ENCODE results near the gene S100A1. TPM values are rescaled to one million over a fixed set of nuclear protein-coding genes. Genes with fewer than 3 reads are reported as not detected.
"Not testable (repeated sequence)": the region's sequence is repeated elsewhere in the genome, so short reads cannot be mapped to it uniquely, and the experiment has no call there.

The S100A1 gene
- polyA plus RNA-seq, 3 donors = 21.9 to 29.8 (median 23.3) TPM

DNA sequence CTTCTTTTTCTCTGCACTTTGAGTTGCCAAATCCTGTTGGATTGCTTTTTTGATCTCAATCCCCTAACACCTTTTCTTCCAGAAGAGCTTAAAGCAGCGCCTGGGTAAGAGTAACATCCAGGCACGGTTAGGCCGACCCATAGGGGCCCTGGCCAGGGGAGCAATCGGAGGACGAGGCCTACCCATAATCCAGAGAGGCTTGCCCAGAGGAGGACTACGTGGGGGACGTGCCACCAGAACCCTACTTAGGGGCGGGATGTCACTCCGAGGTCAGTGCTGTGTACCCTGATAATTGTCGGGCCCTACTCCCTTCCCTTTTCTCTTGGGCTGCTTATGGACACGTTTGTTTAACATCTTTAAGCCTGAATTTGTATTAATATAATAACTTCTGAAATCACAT is 13.9 kb downstream of the S100A1 start:
- DNase-seq (ENCODE audit: extremely low read depth in 1 of 11, low read depth in 9 of 11, low spot score in 4 of 11) = no peak

DNA sequence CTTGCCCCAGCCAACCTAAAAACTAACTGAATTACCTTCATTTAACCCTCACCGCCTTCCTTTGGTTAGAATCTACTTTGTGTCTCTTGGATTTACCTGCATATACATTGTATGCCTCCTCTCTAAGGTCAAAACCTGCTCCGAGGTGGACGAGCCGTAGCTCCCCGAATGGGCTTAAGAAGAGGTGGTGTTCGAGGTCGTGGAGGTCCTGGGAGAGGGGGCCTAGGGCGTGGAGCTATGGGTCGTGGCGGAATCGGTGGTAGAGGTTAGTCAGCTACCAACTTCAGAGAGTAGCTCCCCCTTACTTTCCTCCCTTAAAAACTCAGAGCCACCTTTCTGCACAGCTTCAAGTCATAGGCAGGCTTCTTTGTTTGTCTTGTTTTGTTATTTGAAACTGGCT is 14.9 kb downstream of the S100A1 start:
- DNase-seq (ENCODE audit: extremely low read depth in 1 of 11, low read depth in 9 of 11, low spot score in 4 of 11) = no peak

DNA sequence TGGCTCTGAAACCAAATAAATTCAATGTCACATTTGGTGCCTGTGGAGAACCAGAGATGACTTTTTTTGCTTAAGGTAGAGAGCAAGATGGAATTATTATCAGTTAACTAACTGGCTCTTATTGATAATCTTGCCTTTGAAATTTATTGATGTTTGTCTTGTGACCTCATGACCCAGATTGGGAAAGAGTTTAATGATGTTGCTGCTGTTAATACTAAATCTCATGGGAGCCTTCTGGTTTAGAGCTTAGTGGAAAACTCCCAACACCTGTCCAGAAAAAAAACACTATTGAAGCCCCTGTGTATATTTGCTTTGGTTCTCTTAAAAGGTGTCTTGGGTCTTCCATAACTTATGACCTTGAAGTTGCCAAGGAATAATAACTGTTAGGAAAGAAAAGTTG is 15.6 kb downstream of the S100A1 start:
- no peak for DNase-seq (ENCODE audit: extremely low read depth in 1 of 11, low read depth in 9 of 11, low spot score in 4 of 11)

DNA sequence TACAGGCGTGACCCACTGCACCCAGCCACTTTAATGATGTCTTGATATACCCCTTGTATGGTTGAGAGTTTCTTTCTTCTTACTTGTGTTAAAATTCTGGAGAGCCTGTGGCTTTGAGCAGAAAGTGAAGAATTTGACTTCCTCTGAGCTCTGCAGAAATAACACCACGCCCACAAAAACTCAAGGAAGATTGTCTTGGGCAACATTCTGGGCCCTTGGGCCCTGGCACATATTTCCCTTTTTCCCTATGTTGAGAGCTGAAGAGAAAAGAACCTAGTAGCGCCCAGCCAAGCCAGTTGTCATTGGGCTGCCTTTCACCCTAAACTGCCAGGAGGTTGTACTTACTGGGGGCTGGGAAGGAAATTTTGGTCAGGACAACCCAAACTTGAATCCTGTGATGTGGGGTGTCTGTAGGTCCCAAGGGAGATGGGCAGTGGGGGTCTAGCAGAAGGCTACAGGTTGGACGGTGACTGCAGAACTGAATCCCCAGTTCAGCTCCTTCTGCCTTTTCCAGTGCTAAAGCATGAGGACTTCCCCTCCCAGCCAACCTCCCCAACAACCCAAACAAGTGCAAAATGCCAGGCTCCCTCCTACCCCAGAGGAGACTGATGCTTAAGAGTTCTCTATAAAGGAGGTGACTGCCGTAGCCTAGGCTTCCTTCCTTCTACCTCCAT is 18.6 kb downstream of the S100A1 start:
- no peak for DNase-seq (ENCODE audit: extremely low read depth in 1 of 11, low read depth in 9 of 11, low spot score in 4 of 11)

DNA sequence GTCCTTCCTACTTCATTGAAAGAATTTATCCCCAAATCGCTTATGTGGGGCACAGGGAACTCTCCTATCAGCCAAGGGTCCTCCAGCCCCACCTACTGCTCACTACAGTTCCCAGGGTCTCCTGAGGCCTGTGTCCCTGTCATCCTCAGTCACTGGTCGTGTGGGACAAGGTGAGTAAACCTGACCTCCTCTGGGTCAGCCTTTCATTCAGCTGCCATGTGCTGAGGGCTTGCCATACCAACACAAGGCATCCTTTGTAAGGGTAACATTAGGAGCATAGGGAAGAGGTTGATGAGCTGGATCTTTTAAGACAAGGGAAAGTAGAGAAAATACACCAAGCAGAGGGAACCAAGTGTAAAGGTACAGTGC is 19.1 kb downstream of the S100A1 start:
- DNase-seq (ENCODE audit: extremely low read depth in 1 of 11, low read depth in 9 of 11, low spot score in 4 of 11) = no peak

DNA sequence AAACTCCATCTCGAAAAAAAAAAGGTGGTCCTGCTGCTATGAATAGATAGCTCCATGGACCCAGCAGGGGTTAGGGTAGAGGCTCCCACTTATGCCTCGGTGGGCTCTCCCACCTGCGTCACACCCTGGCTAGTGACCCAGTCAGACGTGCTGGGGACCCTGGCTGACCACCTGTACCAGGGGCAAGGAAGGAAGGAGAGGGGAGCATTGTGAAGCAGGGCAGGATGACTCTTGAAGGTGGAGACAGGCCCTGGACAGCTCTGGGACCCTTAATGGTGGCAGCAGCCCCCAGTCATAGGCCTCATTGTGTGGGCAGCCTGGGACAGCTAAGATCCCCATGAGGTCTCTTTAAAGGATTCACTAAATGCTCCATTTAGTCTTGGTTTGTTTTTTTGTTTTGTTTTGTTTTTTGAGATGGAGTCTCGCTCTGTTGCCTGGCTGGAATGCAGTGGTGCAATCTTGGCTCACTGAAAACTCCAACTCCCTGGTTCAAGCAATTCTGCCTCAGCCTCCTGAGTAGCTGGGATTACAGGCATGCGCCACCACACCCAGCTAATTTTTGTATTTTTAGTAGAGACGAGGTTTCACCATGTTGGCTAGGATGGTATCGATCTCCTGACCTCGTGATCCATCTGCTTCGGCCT is 19.9 kb downstream of the S100A1 start:
- no peak for DNase-seq (ENCODE audit: extremely low read depth in 1 of 11, low read depth in 9 of 11, low spot score in 4 of 11)

DNA sequence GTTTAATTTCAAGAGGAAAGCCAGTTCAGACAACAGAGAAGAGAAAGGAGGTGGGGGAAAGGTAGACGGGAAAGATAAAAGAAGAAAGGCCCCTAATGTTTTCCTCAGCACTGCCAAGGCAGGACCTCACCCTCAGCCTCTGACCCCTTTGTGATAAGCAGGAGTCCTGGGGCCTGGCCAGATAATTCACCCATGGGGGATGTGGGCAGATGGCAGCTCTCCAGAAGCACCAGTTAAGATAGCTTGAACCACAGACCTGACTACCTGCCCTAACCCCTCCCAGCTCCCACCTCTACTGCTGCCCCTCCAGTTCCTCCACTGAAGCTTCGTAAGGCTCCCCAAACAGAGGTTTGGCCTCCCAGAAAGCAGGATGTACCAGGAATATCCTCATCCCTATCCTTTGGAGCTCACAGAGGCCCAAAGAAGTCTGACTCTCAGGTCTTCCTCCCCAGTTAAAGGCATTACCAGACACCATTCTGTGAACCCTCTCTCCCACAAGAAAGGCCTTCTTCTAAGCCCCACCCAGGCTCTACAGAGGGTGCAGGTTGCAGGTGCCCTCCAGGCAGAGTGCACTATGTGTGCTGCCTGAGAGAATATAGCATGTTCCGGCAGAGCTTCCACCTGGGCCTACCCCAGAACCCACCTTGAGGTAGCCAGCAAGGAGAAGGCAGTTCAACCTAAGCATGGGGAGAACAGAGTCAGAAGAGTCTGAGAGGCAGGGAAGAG is 21.1 kb downstream of the S100A1 start:
- DNase-seq (ENCODE audit: extremely low read depth in 1 of 11, low read depth in 9 of 11, low spot score in 4 of 11) = no peak

DNA sequence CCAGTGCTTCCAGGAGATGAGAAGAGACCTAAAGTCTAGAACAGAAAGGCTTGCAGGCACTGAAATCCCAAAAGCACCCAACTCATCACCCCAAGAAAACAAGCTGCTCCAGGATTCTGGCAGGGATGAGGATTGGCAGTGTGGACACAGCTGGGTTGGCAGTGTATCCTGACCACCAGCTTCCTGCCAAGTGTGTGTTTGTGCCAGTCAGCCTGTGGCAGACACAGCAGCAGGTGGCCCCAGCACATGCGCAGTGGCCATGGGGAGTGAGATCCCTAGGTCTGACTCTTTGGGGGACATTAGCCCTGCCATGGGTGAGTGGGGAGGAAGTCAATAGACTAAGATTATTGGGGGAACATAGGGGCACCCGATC is 21.6 kb downstream of the S100A1 start:
- no peak for DNase-seq (ENCODE audit: extremely low read depth in 1 of 11, low read depth in 9 of 11, low spot score in 4 of 11)

DNA sequence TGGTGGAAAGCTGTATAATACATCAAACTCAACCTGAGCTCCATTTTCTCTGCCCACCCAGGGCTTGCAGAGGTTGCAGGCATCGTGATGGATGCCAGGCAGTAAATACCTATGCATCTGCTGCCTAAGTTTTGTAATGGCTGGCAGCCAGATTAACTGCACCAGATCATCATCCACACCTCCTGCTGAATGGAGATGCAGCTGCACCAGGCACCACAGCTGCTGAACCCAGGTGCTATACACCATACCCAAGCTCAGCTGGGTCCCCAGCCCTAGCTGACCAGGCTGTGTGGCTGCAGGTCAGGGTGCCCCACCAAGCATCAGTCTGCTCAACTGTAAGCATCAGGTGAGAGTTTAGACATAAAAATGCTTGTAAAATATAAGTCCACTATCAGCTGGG is 23.5 kb downstream of the S100A1 start:
- no peak for DNase-seq (ENCODE audit: extremely low read depth in 1 of 11, low read depth in 9 of 11, low spot score in 4 of 11)

DNA sequence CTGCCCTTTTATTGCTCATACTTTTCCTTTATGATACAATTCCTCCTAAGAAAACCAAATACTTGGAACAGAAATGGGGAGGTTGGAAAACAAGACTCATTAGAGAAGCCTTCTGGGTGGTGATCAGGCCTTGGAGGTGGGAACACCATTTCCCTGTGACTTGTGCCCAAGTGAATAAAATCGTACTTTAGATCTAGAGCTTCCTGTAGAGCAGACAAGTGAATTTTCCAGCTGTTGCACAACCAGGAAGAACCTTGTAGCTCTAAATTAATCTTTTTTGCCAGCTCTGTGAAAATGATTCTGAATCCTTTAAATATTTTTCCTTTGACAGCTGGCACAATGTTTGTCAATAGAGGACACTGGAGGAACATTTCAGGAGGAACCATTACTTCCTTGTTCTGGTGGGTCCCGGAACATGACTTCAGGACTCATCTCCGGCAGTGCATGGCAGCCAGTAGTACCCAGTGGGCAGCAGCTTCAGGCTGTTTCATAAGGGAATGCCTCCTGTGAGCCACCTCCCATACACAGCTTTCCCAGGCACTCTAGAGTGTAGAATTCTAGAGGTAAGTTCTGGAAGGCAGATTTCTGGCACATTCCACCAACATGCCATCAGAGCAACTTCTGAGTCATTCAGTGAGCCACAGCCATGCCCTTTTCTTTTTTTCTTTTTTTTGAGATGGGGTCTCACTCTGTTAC is 24.7 kb downstream of the S100A1 start:
- no peak for DNase-seq (ENCODE audit: extremely low read depth in 1 of 11, low read depth in 9 of 11, low spot score in 4 of 11)

DNA sequence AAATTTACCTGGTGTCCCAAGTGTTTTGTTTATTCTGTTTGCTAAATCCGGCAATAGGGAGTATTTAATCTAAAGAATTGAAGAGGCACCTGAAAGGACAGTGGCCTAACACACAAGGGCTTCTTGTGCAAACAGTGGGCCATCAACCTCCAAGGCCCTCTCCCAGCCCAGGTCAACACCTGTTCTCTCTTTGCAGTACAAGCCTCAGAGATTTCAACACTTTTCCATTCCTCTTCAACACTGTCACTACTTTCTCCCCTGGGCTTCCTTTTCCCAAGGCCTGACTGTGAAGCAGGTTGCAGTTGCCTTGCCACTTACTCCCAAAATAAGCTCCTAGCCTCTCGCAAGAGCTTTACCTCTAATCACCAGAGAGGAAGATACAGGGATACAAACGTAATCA is 27.1 kb downstream of the S100A1 start:
- no peak for DNase-seq (ENCODE audit: extremely low read depth in 1 of 11, low read depth in 9 of 11, low spot score in 4 of 11)

DNA sequence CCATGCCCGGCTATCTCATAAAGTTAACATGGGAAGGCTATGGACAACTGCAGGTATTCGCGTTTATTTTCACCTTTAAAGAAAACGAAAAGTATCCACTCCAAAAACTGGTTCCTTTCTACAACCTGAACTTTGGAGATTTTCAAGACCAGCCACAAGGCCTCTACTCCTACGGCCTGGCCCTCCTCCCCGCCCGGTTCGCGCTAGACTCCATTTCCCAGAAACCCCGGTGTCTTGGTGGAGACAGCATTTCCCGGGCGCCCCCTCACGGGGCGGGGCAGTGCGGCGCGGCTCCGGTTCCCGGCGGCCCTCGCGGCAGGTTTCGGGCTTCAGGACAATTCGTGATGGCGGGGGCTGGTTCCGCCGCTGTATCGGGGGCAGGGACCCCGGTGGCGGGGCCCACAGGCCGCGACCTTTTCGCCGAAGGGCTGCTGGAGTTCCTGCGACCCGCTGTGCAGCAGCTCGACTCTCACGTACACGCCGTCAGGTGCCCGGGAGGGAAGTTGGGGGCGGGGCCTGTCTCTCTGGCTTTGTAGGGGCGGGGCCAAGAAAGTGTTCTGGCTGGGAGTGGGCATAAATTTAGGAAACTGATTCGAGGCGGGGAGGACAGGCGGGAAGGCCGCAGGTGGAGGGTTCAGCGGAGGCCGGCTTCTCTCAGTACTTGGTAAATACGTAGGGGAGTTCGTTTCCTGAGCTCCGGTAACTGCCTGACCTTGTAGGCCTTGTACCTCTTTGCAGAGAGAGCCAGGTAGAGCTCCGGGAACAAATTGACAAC is 30.4 kb downstream of the S100A1 start, which contains the start of gene SNAPIN:
TSS of gene SNAPIN (plus strand) at position 304 of the 775 bp plus-strand sequence. CDS start at position 345, 41 bp downstream.
- peak in 10 of 11 donors; percentile 77 to 89 (median 86) for DNase-seq (ENCODE audit: extremely low read depth in 1 of 11, low read depth in 9 of 11, low spot score in 4 of 11)

DNA sequence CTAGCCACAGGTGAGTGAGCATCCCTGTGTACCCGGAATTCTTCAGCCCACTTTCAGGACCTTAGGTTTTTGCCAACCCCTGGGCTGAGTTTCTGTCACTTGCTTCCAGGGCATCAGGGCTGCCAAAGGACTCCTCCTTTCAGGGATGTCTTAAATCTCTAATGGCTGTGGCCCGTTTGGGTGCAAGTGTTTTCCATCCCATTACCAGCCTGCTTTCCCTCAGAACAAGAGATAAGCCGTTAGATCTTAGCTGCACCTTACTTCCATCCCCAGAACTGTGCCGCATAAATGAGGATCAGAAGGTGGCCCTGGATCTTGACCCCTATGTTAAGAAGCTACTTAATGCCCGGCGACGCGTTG is 30.9 kb downstream of the S100A1 start:
- no peak for DNase-seq (ENCODE audit: extremely low read depth in 1 of 11, low read depth in 9 of 11, low spot score in 4 of 11)

DNA sequence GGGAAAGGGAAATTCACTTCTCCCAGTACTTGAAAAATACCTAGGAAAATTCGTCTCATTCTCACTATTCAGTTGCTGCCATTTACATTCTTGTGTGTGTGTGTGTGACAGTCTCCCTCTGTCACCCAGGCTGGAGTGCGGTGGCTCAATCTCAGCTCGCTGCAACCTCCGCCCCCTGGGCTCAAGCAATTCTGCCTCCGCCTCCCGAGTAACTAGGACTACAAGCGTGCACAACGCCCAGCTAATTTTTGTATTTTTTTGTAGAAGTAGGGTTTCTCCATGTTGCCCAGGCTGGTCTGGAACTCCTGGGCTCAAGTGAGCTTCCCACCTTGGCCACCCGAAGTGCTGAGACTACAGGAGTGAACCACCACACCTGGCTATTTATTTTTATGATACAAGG is 31.4 kb downstream of the S100A1 start:
- DNase-seq (ENCODE audit: extremely low read depth in 1 of 11, low read depth in 9 of 11, low spot score in 4 of 11) = no peak

DNA sequence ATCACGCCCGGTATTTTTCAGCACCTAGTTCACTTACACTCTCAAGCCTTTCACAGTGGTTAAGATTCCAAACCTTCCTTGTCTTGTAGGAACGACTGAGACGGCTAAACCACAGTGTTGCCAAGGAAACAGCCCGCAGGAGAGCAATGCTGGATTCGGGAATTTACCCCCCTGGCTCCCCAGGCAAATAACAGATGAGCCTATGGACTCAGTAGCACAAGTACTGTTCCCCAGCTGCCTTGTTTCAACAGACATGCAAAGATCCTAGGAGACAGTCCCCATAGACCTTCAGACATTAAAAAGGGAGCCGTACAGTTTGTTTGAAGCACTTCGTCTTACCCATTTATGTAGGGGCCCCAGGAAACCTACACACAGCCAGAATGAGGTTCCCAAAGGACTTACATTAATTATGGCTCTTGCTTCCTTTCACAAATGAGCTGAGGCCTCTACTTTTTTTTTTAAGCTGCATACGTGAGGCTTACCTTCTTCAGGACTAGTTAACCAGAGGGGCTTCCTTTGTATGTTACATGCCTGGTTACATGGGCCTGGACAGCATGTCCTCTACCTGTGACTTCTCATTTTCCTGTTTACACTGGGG is 33.0 kb downstream of the S100A1 start:
- DNase-seq (ENCODE audit: extremely low read depth in 1 of 11, low read depth in 9 of 11, low spot score in 4 of 11) = no peak

DNA sequence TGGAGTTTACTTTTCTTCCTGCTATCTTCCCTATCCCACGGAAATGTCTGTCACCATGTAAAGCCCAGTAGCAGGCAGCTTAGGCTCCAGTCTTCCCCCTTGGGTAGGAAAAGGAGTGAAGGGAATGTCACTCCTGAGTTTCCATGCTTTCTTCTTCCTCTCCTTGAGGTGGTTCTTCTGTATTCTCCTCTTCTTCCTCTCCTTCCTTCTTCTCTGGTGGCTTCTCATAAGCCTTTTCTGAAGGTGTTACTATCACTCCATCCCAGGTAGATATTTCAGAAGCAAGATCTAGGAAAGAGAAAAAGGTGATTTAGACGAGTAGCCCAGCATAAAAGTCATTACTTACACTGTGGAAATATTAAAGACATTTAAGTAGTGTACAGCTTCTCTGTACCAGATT is 34.0 kb downstream of the S100A1 start:
- DNase-seq (ENCODE audit: extremely low read depth in 1 of 11, low read depth in 9 of 11, low spot score in 4 of 11) = no peak

DNA sequence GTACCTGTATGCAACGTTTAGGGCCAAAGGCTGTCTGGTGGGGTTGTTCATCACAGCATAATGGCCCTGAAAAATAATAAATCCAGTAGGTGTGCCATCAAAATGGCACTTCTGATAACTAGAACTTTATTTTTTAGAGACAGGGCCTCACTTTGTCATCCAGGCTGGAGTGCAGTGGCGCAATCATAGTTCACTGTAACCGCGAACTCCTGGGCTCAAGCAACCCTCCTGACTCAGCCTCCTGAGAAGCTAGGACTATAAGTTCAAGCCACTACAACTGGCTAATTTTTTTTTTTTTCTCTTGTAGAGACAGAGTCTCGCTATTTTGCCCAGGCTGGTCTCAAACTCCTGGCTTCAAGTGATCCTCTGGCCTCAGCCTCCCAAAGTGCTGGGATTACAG is 35.0 kb downstream of the S100A1 start:
- DNase-seq (ENCODE audit: extremely low read depth in 1 of 11, low read depth in 9 of 11, low spot score in 4 of 11) = no peak

DNA sequence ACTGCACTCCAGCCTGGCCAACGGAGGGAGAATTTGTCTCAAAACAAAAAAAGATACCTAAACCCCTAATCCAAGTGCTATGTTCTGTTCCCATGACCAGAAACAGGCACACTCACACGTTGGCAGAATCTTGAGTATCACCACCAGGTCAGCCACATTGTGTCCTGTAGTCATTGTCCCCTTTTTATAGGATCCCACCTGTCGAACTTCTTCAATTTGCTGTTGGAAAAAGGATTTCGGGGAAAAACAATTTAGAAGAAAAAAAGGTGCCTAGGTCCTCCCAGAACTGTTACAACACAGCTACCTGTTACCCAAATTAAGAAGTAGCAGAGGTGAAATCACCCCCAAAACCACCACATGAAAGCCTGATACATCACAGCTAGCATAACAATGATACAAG is 39.2 kb downstream of the S100A1 start:
- no peak for DNase-seq (ENCODE audit: extremely low read depth in 1 of 11, low read depth in 9 of 11, low spot score in 4 of 11)

DNA sequence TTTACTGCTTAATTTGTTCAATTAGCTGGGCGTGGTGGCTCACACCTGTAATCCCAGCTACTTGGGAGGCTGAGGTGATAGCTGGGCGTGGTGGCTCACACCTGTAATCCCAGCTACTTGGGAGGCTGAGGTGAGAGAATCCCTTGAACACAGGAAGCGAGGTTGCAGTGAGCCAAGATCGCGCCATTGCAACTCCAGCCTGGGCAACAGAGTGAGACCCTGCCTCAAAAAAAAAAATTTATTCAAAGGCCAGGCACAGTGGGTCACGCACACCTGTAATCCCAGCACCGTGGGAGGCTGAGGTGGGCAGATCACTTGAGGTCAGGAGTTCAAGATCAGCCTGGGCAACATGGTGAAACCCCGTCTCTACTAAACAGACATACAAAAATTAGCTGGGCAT is 40.4 kb downstream of the S100A1 start:
- not testable (repeated sequence) for DNase-seq (ENCODE audit: extremely low read depth in 1 of 11, low read depth in 9 of 11, low spot score in 4 of 11)

Measured in renal cortex interstitium (tissue), 11 donors.